Adrenal gland (tissue), 12 donors: ENCODE results near the gene PRKG1. TPM values are rescaled to one million over a fixed set of nuclear protein-coding genes. Genes with fewer than 3 reads are reported as not detected.

Source experiments
- DNase-seq, 7 donors: peaks; one replicate each; pipeline ENCODE4 v3.0.0-alpha.2; 2019 to 2020
- H3K27ac ChIP-seq, 5 donors: fragments of 200-600 bp; sonication (generic) in 4 of 5; 1 replicate in 3 of 5; 2 replicates in 2 of 5; pipeline versions ENCODE4 v1.5.1 to v1.8.0; 2016 to 2020; ENCODE audit warnings: mild to moderate bottlenecking in 1 of 5
- H3K27me3 ChIP-seq: fragments of 200-600 bp; 2 replicates; pipeline ENCODE4 v1.8.0; 2021
- H3K36me3 ChIP-seq, 2 donors: fragments of 200-600 bp; replicated peaks in 1 of 2; 1 replicate in 1 of 2; 2 replicates in 1 of 2; pipeline versions ENCODE4 v1.5.1 to v1.8.0; 2018 to 2022
- H3K4me1 ChIP-seq, 2 donors: fragments of 200-600 bp; replicated peaks in 1 of 2; 1 replicate in 1 of 2; 2 replicates in 1 of 2; pipeline versions ENCODE4 v1.5.1 to v1.8.0; 2018 to 2021
- H3K4me3 ChIP-seq, 4 donors: fragments of 200-600 bp; sonication (generic) in 3 of 4; one replicate each; pipeline ENCODE4 v1.5.1; 2016 to 2018
- H3K9me3 ChIP-seq, 3 donors: fragments of 200-600 bp; sonication (generic) in 1 of 3; replicated peaks in 1 of 3; 1 replicate in 2 of 3; 2 replicates in 1 of 3; pipeline versions ENCODE4 v1.5.1 to v1.8.0; 2016 to 2021
- POLR2A ChIP-seq, 2 donors: fragments of 450-650 bp; IDR thresholded peaks; one replicate each; pipeline ENCODE4 v1.6.1; 2017; ENCODE audit warnings: antibody characterized with exemption in 2 of 2, mild to moderate bottlenecking in 2 of 2, moderate library complexity in 1 of 2
- WGBS, 4 donors: extraction: QIAGEN DNeasy Blood & Tissue Kit in 2 of 4; methylation state at CpG; one replicate each; pipeline versions ENCODE4 v1.1.5 to v1.1.7; 2013 to 2017; 5-methylcytosine and 5-hydroxymethylcytosine counted together
- intact Hi-C, 2 donors: fragments of 100-400 bp; cut with DNase I; formaldehyde crosslinking; loops; one replicate each; pipeline versions ENCODE4 v1.14.1 to v1.15.0; 2022 to 2023
- polyA plus RNA-seq, 3 donors: library from polyadenylated mRNA; stranded (reverse); fragments of 200-250 nt in 2 of 3; fragments of 350-450 nt in 1 of 3; fragmentation: Illumina TruSeq in 1 of 3; extraction: RNeasy Lipid Tissue Mini Kit (QIAGEN cat#74804) in 1 of 3; gene quantifications; one replicate each; pipeline ENCODE4 v1.2.3, GENCODE V29; 2013 to 2014
- total RNA-seq, 9 donors: library from RNA; depleted of rRNA in 4 of 9; stranded (reverse); fragments of >200 nt in 4 of 9; fragments of 120-200 nt in 1 of 9; fragmentation: NEBNext Ultra II Directional in 1 of 9; extraction: Animal tissue kit (Norgen Biotek cat#: 25700) in 1 of 9; gene quantifications; one replicate each; pipeline versions ENCODE4 v1.1.0 to v1.2.4, GENCODE V29; 2013 to 2023
- TF ChIP-seq, protein P1 (sequence below), 6 experiments: fragments of 450-650 bp in 4 of 6; fragments of 200-600 bp in 2 of 6; sonication (generic) in 1 of 6; IDR thresholded peaks; 1 replicate in 5 of 6; 2 replicates in 1 of 6; pipeline versions ENCODE4 v1.5.1 to v1.8.0; 2016 to 2021; ENCODE audit warnings: antibody characterized with exemption in 6 of 6, mild to moderate bottlenecking in 2 of 6, moderate library complexity in 1 of 6
- donor health status: healthy with polysubstance abuse.
- donor health status: Bipolar disorder and iron deficiency.
- donor health status: DM: yes; HTN: yes; CAD: no.
- donor health status: DM: no; HTN: no; CAD: no.
- donor health status: DM: no; HTN: no; CAD: no.
- donor health status: DM: yes; HTN: yes; CAD: no.

Gene PRKG1
- total and polyA plus RNA-seq, 12 donors: 6.9 to 104 (median 29.7) TPM

DNA sequence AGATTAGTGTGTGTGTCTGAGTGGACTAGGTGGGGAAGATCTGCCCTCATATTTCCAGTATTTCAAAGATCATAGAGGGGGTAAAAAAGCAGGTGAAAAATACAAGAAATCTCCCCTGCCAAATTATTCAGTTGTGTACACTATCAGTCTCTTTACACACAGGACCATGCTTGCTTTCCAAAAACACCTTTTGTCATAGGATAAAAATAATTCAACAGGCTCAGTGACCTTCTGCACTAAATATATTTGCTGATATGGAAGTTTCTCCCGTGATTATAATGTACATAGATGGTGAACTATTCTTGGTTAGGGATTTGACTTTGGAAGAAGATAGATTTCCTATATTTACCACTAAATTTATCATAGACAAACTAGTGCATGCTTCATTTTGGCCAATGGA is 649.8 kb downstream of the PRKG1 start:
- Histone ChIP-seq H3K27ac (no peak overlapping the region), H3K9me3 (no peaks in the 10 kb centered on the region), H3K4me3 (no peak overlapping the region), H3K27me3 (no peaks in the 10 kb centered on the region), H3K4me1 (peaks cover 0 to 2% of the 10 kb centered on the region in 2 donors), H3K36me3 (no peaks in the 10 kb centered on the region)
- 40 to 68% (median 56%) methylated on average over 1 of the region's 1 CpG for WGBS, 4 donors
- DNase-seq: no peak
- intact Hi-C loops: no loop called here
- TF ChIP-seq, protein P1, sequence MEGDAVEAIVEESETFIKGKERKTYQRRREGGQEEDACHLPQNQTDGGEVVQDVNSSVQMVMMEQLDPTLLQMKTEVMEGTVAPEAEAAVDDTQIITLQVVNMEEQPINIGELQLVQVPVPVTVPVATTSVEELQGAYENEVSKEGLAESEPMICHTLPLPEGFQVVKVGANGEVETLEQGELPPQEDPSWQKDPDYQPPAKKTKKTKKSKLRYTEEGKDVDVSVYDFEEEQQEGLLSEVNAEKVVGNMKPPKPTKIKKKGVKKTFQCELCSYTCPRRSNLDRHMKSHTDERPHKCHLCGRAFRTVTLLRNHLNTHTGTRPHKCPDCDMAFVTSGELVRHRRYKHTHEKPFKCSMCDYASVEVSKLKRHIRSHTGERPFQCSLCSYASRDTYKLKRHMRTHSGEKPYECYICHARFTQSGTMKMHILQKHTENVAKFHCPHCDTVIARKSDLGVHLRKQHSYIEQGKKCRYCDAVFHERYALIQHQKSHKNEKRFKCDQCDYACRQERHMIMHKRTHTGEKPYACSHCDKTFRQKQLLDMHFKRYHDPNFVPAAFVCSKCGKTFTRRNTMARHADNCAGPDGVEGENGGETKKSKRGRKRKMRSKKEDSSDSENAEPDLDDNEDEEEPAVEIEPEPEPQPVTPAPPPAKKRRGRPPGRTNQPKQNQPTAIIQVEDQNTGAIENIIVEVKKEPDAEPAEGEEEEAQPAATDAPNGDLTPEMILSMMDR (IDR thresholded peaks at IDR 0.05): no peak
- no peak for TF ChIP-seq POLR2A (IDR thresholded peaks at IDR 0.05)

GRCh38 chr10:51729822-51730555 is 655.7 kb downstream of the PRKG1 start:
- Histone ChIP-seq H3K27ac (no peak overlapping the region), H3K27me3 (no peaks in the 10 kb centered on the region), H3K36me3 (no peaks in the 10 kb centered on the region), H3K4me3 (no peak overlapping the region), H3K9me3 (no peaks in the 10 kb centered on the region), H3K4me1 (no peaks in the 10 kb centered on the region)
- intact Hi-C loops: no loop called here
- TF ChIP-seq POLR2A (IDR thresholded peaks at IDR 0.05): no peak
- TF ChIP-seq, protein P1 (IDR thresholded peaks at IDR 0.05): no peak
- 79 to 88% (median 84%) methylated on average over 7 of the region's 7 CpGs for WGBS, 4 donors
- DNase-seq: no peak

DNA sequence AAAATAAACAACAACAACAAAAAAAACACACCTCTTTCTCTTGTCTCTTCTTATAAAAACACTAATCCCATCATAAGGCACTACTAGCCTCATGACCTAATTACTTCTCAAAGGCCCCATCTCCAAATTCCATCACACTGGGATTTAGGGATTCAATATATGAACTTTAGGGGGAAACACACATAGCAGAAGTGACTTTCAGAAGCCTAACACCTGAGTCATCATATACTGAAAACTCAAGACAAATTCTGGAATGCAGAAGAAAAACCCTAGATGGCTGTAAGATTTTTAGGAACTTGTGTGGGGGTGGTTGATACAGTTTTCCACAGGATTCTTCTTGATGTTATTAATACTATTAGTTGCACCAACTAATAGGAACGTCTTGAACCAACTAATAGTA is 658.8 kb downstream of the PRKG1 start:
- Histone ChIP-seq H3K36me3 (no peaks in the 10 kb centered on the region), H3K9me3 (no peaks in the 10 kb centered on the region), H3K4me3 (no peak overlapping the region), H3K4me1 (no peaks in the 10 kb centered on the region), H3K27ac (no peak overlapping the region), H3K27me3 (no peaks in the 10 kb centered on the region)
- intact Hi-C loops: no loop called here
- 68 to 85% (median 79%) methylated on average over 1 of the region's 1 CpG for WGBS, 4 donors
- no peak for TF ChIP-seq POLR2A (IDR thresholded peaks at IDR 0.05)
- no peak for DNase-seq

DNA sequence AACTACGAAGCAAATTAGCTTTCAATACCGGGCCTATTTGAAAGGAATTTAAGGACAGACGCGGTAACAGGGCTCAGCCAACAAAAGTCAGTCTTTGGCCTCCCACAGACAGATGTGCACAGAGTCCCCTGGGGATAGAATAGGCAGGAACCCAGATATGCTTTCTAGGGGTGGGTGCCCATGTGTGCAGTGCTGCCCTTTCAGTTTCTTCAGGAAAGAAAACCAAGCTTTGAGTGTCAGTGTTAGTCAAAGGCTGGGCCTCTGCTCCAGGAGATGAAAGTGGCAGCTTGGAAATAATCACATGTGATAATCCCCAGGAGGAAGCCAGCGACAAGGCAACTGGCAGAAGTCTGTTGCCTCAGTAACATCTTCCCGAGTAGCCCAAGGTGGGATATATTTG is 668.9 kb downstream of the PRKG1 start:
- Histone ChIP-seq H3K27ac (no peak overlapping the region), H3K4me3 (no peak overlapping the region), H3K9me3 (no peaks in the 10 kb centered on the region), H3K4me1 (no peaks in the 10 kb centered on the region), H3K27me3 (no peaks in the 10 kb centered on the region), H3K36me3 (no peaks in the 10 kb centered on the region)
- no peak for TF ChIP-seq POLR2A (IDR thresholded peaks at IDR 0.05)
- TF ChIP-seq, protein P1 (IDR thresholded peaks at IDR 0.05): no peak
- 75 to 79% (median 78%) methylated on average over 6 of the region's 6 CpGs for WGBS, 4 donors
- DNase-seq: no peak
- intact Hi-C loops: no loop called here
